GM23248 (cell line): ENCODE measurements around the gene P2RY13.

ENCODE experiments used
- EZH2 ChIP-seq: fragments of 200-600 bp; sonication (generic); IDR thresholded peaks from 2 replicates; pipeline ENCODE4 v1.6.1; 2018; ENCODE audit warnings: antibody characterized with exemption, mild to moderate bottlenecking; ENCODE audit not compliant: insufficient read depth, poor library complexity, severe bottlenecking
- EZH2phosphoT487 ChIP-seq: fragments of 200-600 bp; sonication (generic); IDR thresholded peaks from 2 replicates; pipeline ENCODE4 v1.6.1; 2018; ENCODE audit warnings: antibody characterized with exemption, moderate library complexity, mild to moderate bottlenecking, low read depth; ENCODE audit not compliant: insufficient read depth

DNA sequence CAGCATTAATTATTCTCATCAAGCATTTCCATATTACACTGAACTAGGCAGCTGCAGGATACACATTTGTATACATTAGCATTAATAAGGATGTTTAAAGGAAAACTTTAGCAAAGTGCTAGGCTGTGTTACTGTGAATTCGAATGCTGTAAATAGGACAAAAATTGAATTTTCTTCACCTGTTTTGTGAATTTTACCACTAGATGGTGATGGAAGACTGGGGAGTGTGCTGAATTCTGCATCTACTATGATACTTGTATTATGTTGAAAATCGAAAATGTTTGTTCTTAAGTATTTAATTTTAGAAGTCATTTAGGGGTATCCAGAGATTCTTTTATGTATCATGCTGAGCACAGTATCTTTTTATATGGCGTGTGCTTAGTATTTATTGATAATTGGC lies 38.7 kb downstream of the P2RY13 start:
- TF ChIP-seq EZH2 (no peak), EZH2phosphoT487 (no peak)
